H1 (cell line): ENCODE measurements around the gene RBBP6.

Experiments used
- BACH1 ChIP-seq: IDR thresholded peaks from 2 replicates; pipeline ENCODE4 v1.6.1; 2012; ENCODE audit warnings: low read length, improper control_type of control experiment
- BRCA1 ChIP-seq: IDR thresholded peaks from 2 replicates; pipeline ENCODE4 v1.6.1; 2012; ENCODE audit warnings: low read depth, low read length, improper control_type of control experiment
- CHD1 ChIP-seq: IDR thresholded peaks from 2 replicates; pipeline ENCODE4 v1.6.1; 2012; ENCODE audit warnings: low read depth, low read length, improper control_type of control experiment
- CTCF ChIP-seq, 3 experiments: IDR thresholded peaks; 1 replicate in 2 of 3; 2 replicates in 1 of 3; pipeline versions ENCODE4 v1.5.1 to v1.6.1; 2011; ENCODE audit warnings: low read length in 3 of 3, mild to moderate bottlenecking in 3 of 3, inconsistent platforms in 2 of 3, low read depth in 1 of 3, moderate library complexity in 1 of 3; ENCODE audit not compliant: insufficient read depth in 1 of 3; ENCODE audit errors: control extremely low read depth in 1 of 3
- JUN ChIP-seq: IDR thresholded peaks from 2 replicates; pipeline ENCODE4 v1.6.1; 2011; ENCODE audit warnings: low read depth, mild to moderate bottlenecking, improper control_type of control experiment, low read length
- POLR2A ChIP-seq, 2 experiments: IDR thresholded peaks; 1 replicate in 1 of 2; 2 replicates in 1 of 2; pipeline ENCODE4 v1.6.1; 2011; ENCODE audit warnings: low read depth in 2 of 2, low read length in 2 of 2, mild to moderate bottlenecking in 2 of 2; ENCODE audit errors: control extremely low read depth in 1 of 2
- POLR2AphosphoS5 ChIP-seq: IDR thresholded peaks from 2 replicates; pipeline ENCODE4 v1.6.1; 2011; ENCODE audit warnings: low read depth, low read length
- SP1 ChIP-seq: IDR thresholded peaks from 2 replicates; pipeline ENCODE4 v1.6.1; 2011; ENCODE audit warnings: low read depth, low read length
- SUZ12 ChIP-seq: fragments of 200-600 bp; sonication (generic); IDR thresholded peaks from 2 replicates; pipeline ENCODE4 v1.6.1; 2012; ENCODE audit warnings: mild to moderate bottlenecking, inconsistent platforms, low read length, moderate library complexity, mixed read lengths
- ZNF274 ChIP-seq: IDR thresholded peaks from 2 replicates; pipeline ENCODE4 v1.7.0; 2012; ENCODE audit warnings: low read length, borderline replicate concordance; ENCODE audit errors: extremely low read depth

- TF ChIP-seq SP1 (no peak), CTCF (IDR thresholded peaks at IDR 0.05; ENCODE audit: control extremely low read depth in 1 of 3, insufficient read depth in 1 of 3, low read depth in 1 of 3, low read length in 3 of 3) (no peak), BRCA1 (no peak), POLR2A (IDR thresholded peaks at IDR 0.05; ENCODE audit: control extremely low read depth in 1 of 2, low read depth in 2 of 2, low read length in 2 of 2) (peak; percentile 16 to 50; a peak in 1 of 3 replicates), SUZ12 (no peak), POLR2AphosphoS5 (no peak), ZNF274 (no peak), BACH1 (no peak), CHD1 (no peak), JUN (no peak)
Observed at GRCh38 chr16:24609740-24610415, 70.5 kb downstream of the RBBP6 start.
